ENCODE results near the gene HOXA11. TPM values are rescaled to one million over a fixed set of nuclear protein-coding genes. Genes with fewer than 3 reads are reported as not detected.
A peak's percentile ranks its signal among the peaks of the same experiment; 100 is the strongest.

The HOXA11 gene
- total RNA-seq, 1 donor from 2014 or later = not detected

GRCh38 chr7:27172823-27173510 is 12.1 kb downstream of the HOXA11 start:
- intact Hi-C loops (cut with micrococcal nuclease) = loop anchor here (1.0 kb wide), 2 partner anchors 11 to 22 kb away; no protein-coding TSS in a partner anchor
- Mint-ChIP-seq H3K9me3 (no peaks in the 10 kb centered on the region), H3K36me3 (ENCODE audit: low read depth) (no peaks in the 10 kb centered on the region), H3K4me3 (peak overlapping the region; percentile 55), H3K27me3 (peaks cover 54% of the 10 kb centered on the region), H3K4me1 (peaks cover 20% of the 10 kb centered on the region), H3K27ac (no peak overlapping the region)
- POLR2A ChIA-PET = interaction anchor here (1.7 kb wide), 1 partner anchor 10 kb away, joined by 6 read pairs; no protein-coding TSS in a partner anchor
- no peak for DNase-seq
- CTCF ChIA-PET = interaction anchor here (2.0 kb wide), 1 partner anchor 803 kb away, joined by 6 read pairs; no protein-coding TSS in a partner anchor
- ATAC-seq (ENCODE audit: low read depth) = peak; percentile 32
- no peak for TF ChIP-seq CTCF (IDR thresholded peaks at IDR 0.05)

- intact Hi-C loops (cut with micrococcal nuclease) = no loop called here
- H3K36me3 Mint-ChIP-seq (ENCODE audit: low read depth) = no peaks in the 10 kb centered on the region
Observed at GRCh38 chr7:27172315-27172774, 12.7 kb downstream of the HOXA11 start.

GRCh38 chr7:27171637-27172314 is 13.3 kb downstream of the HOXA11 start:
- TF ChIP-seq CTCF (IDR thresholded peaks at IDR 0.05) = no peak
- no peaks in the 10 kb centered on the region for H3K9me3 Mint-ChIP-seq
- intact Hi-C loops (cut with micrococcal nuclease) = no loop called here
- H3K36me3 Mint-ChIP-seq (ENCODE audit: low read depth) = no peaks in the 10 kb centered on the region
- DNase-seq (peak; percentile 18), ATAC-seq (ENCODE audit: low read depth) (no peak)
- POLR2A ChIA-PET = interaction anchor here (1.5 kb wide), 1 partner anchor 19 kb away, joined by 3 read pairs; no protein-coding TSS in a partner anchor
- H3K4me3 Mint-ChIP-seq = peak overlapping the region; percentile 62
- peak overlapping the region; percentile 50 for H3K27ac Mint-ChIP-seq
- H3K4me1 Mint-ChIP-seq = peaks cover 20% of the 10 kb centered on the region
- peaks cover 58% of the 10 kb centered on the region for H3K27me3 Mint-ChIP-seq
- CTCF ChIA-PET = interaction anchor here (2.0 kb wide), 1 partner anchor 802 kb away, joined by 6 read pairs; no protein-coding TSS in a partner anchor

More at GRCh38 chr7:27172315-27172774, 12.7 kb downstream of the HOXA11 start:
- Mint-ChIP-seq H3K27ac (no peak overlapping the region), H3K27me3 (peaks cover 53% of the 10 kb centered on the region), H3K4me1 (peaks cover 20% of the 10 kb centered on the region), H3K9me3 (no peaks in the 10 kb centered on the region), H3K4me3 (peak overlapping the region; percentile 44)
- ATAC-seq (ENCODE audit: low read depth) (no peak), DNase-seq (peak; percentile 15)
- no peak for TF ChIP-seq CTCF (IDR thresholded peaks at IDR 0.05)
- POLR2A ChIA-PET = interaction anchor here (1.7 kb wide), 1 partner anchor 11 kb away, joined by 6 read pairs; no protein-coding TSS in a partner anchor
- CTCF ChIA-PET = interaction anchor here (2.0 kb wide), 1 partner anchor 803 kb away, joined by 6 read pairs; no protein-coding TSS in a partner anchor

- Mint-ChIP-seq H3K4me1 (peaks cover 20% of the 10 kb centered on the region), H3K4me3 (no peak overlapping the region), H3K27me3 (peaks cover 58% of the 10 kb centered on the region), H3K9me3 (no peaks in the 10 kb centered on the region), H3K36me3 (ENCODE audit: low read depth) (no peaks in the 10 kb centered on the region), H3K27ac (peak overlapping the region; percentile 36)
- no peak for TF ChIP-seq CTCF (IDR thresholded peaks at IDR 0.05)
- intact Hi-C loops (cut with micrococcal nuclease) = no loop called here
- ChIA-PET POLR2A (interaction anchor here (1.5 kb wide), 1 partner anchor 19 kb away, joined by 3 read pairs; no protein-coding TSS in a partner anchor), CTCF (interaction anchor here (2.0 kb wide), 1 partner anchor 802 kb away, joined by 6 read pairs; no protein-coding TSS in a partner anchor)
- DNase-seq (peak; percentile 18), ATAC-seq (ENCODE audit: low read depth) (no peak)
Observed at GRCh38 chr7:27171325-27171636, 13.8 kb downstream of the HOXA11 start.
